Stimulated activated naive CD8-positive, alpha-beta T cell treated with anti-CD3 and anti-CD28 coated beads, Interleukin-15, amount 100 ng/mL, for 72 hours (primary cell): ENCODE measurements around the gene SLC39A5.

Source experiments
- ATAC-seq: fragments of 150-1000 bp; cut with Tn5 transposase; 2 replicates; pipeline ENCODE4 v1.10.0; 2021; ENCODE audit warnings: mild to moderate bottlenecking, moderate library complexity
- DNase-seq, 2 donors: peaks; one replicate each; pipeline ENCODE4 v3.0.0; 2021 to 2022
- H3K27ac Mint-ChIP-seq, 2 donors: one replicate each; pipeline ENCODE4 v1.8.0; 2022; ENCODE audit warnings: mild to moderate bottlenecking in 2 of 2, mixed read lengths in 2 of 2, moderate library complexity in 2 of 2
- H3K27me3 Mint-ChIP-seq: one replicate; pipeline ENCODE4 v1.8.0; 2022; ENCODE audit warnings: mixed read lengths
- H3K4me1 Mint-ChIP-seq: one replicate; pipeline ENCODE4 v1.8.0; 2022; ENCODE audit warnings: mild to moderate bottlenecking, mixed read lengths
- H3K4me3 Mint-ChIP-seq, 2 donors: one replicate each; pipeline ENCODE4 v1.8.0; 2022; ENCODE audit warnings: mild to moderate bottlenecking in 2 of 2, mixed read lengths in 2 of 2, moderate library complexity in 1 of 2
- H3K9me3 Mint-ChIP-seq, 2 donors: one replicate each; pipeline ENCODE4 v1.8.0; 2022; ENCODE audit warnings: mixed read lengths in 2 of 2

The SLC39A5 gene

GRCh38 chr12:56229082-56229481 is 769 bp upstream of the SLC39A5 start:
- DNase-seq (no peak), ATAC-seq (no peak)
- Mint-ChIP-seq H3K9me3 (no peaks in the 10 kb centered on the region), H3K4me3 (no peak overlapping the region), H3K27ac (no peak overlapping the region), H3K27me3 (no peaks in the 10 kb centered on the region), H3K4me1 (peaks cover 16% of the 10 kb centered on the region)

- no peak for DNase-seq
- H3K4me3 Mint-ChIP-seq, result no peak overlapping the region
Measured at GRCh38 chr12:56230432-56231183, 757 bp downstream of the SLC39A5 start.

GRCh38 chr12:56231184-56231582 is 1.3 kb downstream of the SLC39A5 start:
- Mint-ChIP-seq H3K4me3 (no peak overlapping the region), H3K9me3 (no peaks in the 10 kb centered on the region), H3K27me3 (no peaks in the 10 kb centered on the region), H3K4me1 (no peaks in the 10 kb centered on the region), H3K27ac (peak overlapping the region in 1 of 2 donors; percentile 16)
- no peak for ATAC-seq
- DNase-seq, result no peak

More at GRCh38 chr12:56230432-56231183, 757 bp downstream of the SLC39A5 start:
- ATAC-seq, result no peak
- no peaks in the 10 kb centered on the region for H3K27me3 Mint-ChIP-seq
- H3K4me1 Mint-ChIP-seq, result peaks cover 3% of the 10 kb centered on the region
- H3K27ac Mint-ChIP-seq, result peak overlapping the region in 1 of 2 donors; percentile 54
- no peaks in the 10 kb centered on the region for H3K9me3 Mint-ChIP-seq

- Mint-ChIP-seq H3K4me1 (no peaks in the 10 kb centered on the region), H3K27me3 (no peaks in the 10 kb centered on the region), H3K9me3 (no peaks in the 10 kb centered on the region), H3K27ac (peak overlapping the region in 1 of 2 donors; percentile 90), H3K4me3 (peak overlapping the region in 1 of 2 donors; percentile 20)
- ATAC-seq (no peak), DNase-seq (no peak)
Measured at GRCh38 chr12:56234746-56235436, 5.0 kb downstream of the SLC39A5 start.

GRCh38 chr12:56236091-56236490 is 6.2 kb downstream of the SLC39A5 start:
- ATAC-seq, result no peak
- no peaks in the 10 kb centered on the region for H3K27me3 Mint-ChIP-seq
- no peaks in the 10 kb centered on the region for H3K9me3 Mint-ChIP-seq
- H3K27ac Mint-ChIP-seq, result no peak overlapping the region
- H3K4me1 Mint-ChIP-seq, result no peaks in the 10 kb centered on the region
- H3K4me3 Mint-ChIP-seq, result no peak overlapping the region
- no peak for DNase-seq

- Mint-ChIP-seq H3K27me3 (no peaks in the 10 kb centered on the region), H3K4me3 (no peak overlapping the region), H3K9me3 (no peaks in the 10 kb centered on the region), H3K27ac (peak overlapping the region in 1 of 2 donors; percentile 57), H3K4me1 (peaks cover 8% of the 10 kb centered on the region)
- ATAC-seq, result no peak
- DNase-seq, result no peak
Measured at GRCh38 chr12:56236985-56237384, 7.1 kb downstream of the SLC39A5 start.

- no peaks in the 10 kb centered on the region for H3K27me3 Mint-ChIP-seq
- H3K4me3 Mint-ChIP-seq, result no peak overlapping the region
- H3K27ac Mint-ChIP-seq, result no peak overlapping the region
- DNase-seq, result no peak
- no peak for ATAC-seq
- H3K4me1 Mint-ChIP-seq, result peaks cover 14% of the 10 kb centered on the region
- H3K9me3 Mint-ChIP-seq, result no peaks in the 10 kb centered on the region
Measured at GRCh38 chr12:56237552-56237951, 7.7 kb downstream of the SLC39A5 start.

GRCh38 chr12:56241424-56242303 is 11.8 kb downstream of the SLC39A5 start:
- Mint-ChIP-seq H3K4me3 (no peak overlapping the region), H3K9me3 (no peaks in the 10 kb centered on the region), H3K27ac (peak overlapping the region in 1 of 2 donors; percentile 60), H3K27me3 (no peaks in the 10 kb centered on the region), H3K4me1 (peaks cover 17% of the 10 kb centered on the region)
- ATAC-seq (no peak), DNase-seq (no peak)

GRCh38 chr12:56242986-56243385 is 13.1 kb downstream of the SLC39A5 start:
- Mint-ChIP-seq H3K4me1 (peaks cover 17% of the 10 kb centered on the region), H3K27me3 (no peaks in the 10 kb centered on the region), H3K4me3 (no peak overlapping the region), H3K9me3 (no peaks in the 10 kb centered on the region), H3K27ac (peak overlapping the region in 1 of 2 donors; percentile 74)
- DNase-seq, result no peak
- no peak for ATAC-seq

GRCh38 chr12:56243731-56244181 is 13.9 kb downstream of the SLC39A5 start:
- Mint-ChIP-seq H3K27ac (no peak overlapping the region), H3K4me3 (no peak overlapping the region), H3K4me1 (peaks cover 17% of the 10 kb centered on the region), H3K27me3 (no peaks in the 10 kb centered on the region), H3K9me3 (no peaks in the 10 kb centered on the region)
- ATAC-seq (no peak), DNase-seq (no peak)

GRCh38 chr12:56244494-56244893 is 14.6 kb downstream of the SLC39A5 start:
- no peaks in the 10 kb centered on the region for H3K9me3 Mint-ChIP-seq
- DNase-seq (no peak), ATAC-seq (no peak)
- H3K27me3 Mint-ChIP-seq, result no peaks in the 10 kb centered on the region
- no peak overlapping the region for H3K27ac Mint-ChIP-seq
- H3K4me1 Mint-ChIP-seq, result peaks cover 17% of the 10 kb centered on the region
- no peak overlapping the region for H3K4me3 Mint-ChIP-seq

GRCh38 chr12:56247923-56248322 is 18.1 kb downstream of the SLC39A5 start:
- Mint-ChIP-seq H3K4me1 (no peaks in the 10 kb centered on the region), H3K9me3 (no peaks in the 10 kb centered on the region), H3K27me3 (no peaks in the 10 kb centered on the region), H3K27ac (no peak overlapping the region), H3K4me3 (no peak overlapping the region)
- DNase-seq (no peak), ATAC-seq (peak; percentile 28)

- no peaks in the 10 kb centered on the region for H3K9me3 Mint-ChIP-seq
- H3K27me3 Mint-ChIP-seq, result no peaks in the 10 kb centered on the region
- peak overlapping the region in 1 of 2 donors; percentile 36 for H3K27ac Mint-ChIP-seq
- ATAC-seq, result peak; percentile 46
- DNase-seq, result no peak
- H3K4me3 Mint-ChIP-seq, result no peak overlapping the region
- no peaks in the 10 kb centered on the region for H3K4me1 Mint-ChIP-seq
Measured at GRCh38 chr12:56248711-56249110, 18.9 kb downstream of the SLC39A5 start.

GRCh38 chr12:56252649-56253048 is 22.8 kb downstream of the SLC39A5 start:
- Mint-ChIP-seq H3K4me1 (peaks cover 18% of the 10 kb centered on the region), H3K9me3 (no peaks in the 10 kb centered on the region), H3K27ac (peak overlapping the region in 1 of 2 donors; percentile 65), H3K27me3 (no peaks in the 10 kb centered on the region), H3K4me3 (no peak overlapping the region)
- DNase-seq, result no peak
- ATAC-seq, result no peak

- Mint-ChIP-seq H3K4me3 (no peak overlapping the region), H3K27ac (peak overlapping the region; percentile 23 to 65), H3K27me3 (no peaks in the 10 kb centered on the region), H3K4me1 (peaks cover 18% of the 10 kb centered on the region), H3K9me3 (no peaks in the 10 kb centered on the region)
- ATAC-seq, result no peak
- DNase-seq, result no peak
Measured at GRCh38 chr12:56253091-56253490, 23.2 kb downstream of the SLC39A5 start.
